ENCODE measurements around the gene UGDH.

The UGDH gene

GRCh38 chr4:39451423-39452023 is 75.7 kb downstream of the UGDH start:
- no peak for DNase-seq

- no peak for DNase-seq
Observed at GRCh38 chr4:39450618-39451017, 76.6 kb downstream of the UGDH start.

Data from activated effector memory CD4-positive, alpha-beta T cell treated with Interleukin-2 at 50 U/mL for 16 hours (primary cell).